Panc1 (cell line): Measurements from ENCODE around the gene VPS11. TPM values are rescaled to one million over a fixed set of nuclear protein-coding genes. Genes with fewer than 3 reads are reported as not detected.

Experiments
- ATAC-seq: fragments of 200-7000 bp; cut with Tn5 transposase; 2 replicates; pipeline ENCODE4 v1.9.1; 2020; ENCODE audit warnings: mild to moderate bottlenecking, moderate library complexity
- BruUV-seq: library from RNA; stranded (reverse); fragments of 400-500 nt; replicated peaks from 2 replicates; lab custom pipeline; 2021; lab: Mats Ljungman, UMichigan
- CTCF ChIA-PET: fragments of 300-600 bp; sonication (Branson Sonifier 250); formaldehyde crosslinking; loops from one replicate; lab custom pipeline; 2022; ENCODE audit warnings: antibody characterized with exemption; lab: Charles Lee
- POLR2A ChIA-PET: fragments of 300-600 bp; sonication (Branson Sonifier 250); formaldehyde crosslinking; loops from one replicate; lab custom pipeline; 2022; ENCODE audit warnings: antibody characterized with exemption; lab: Charles Lee
- DNase-seq: peaks from one replicate; pipeline ENCODE4 v3.0.0-alpha.2; 2010; ENCODE audit warnings: low read depth, low spot score
- H3K27ac ChIP-seq: 2 replicates; pipeline ENCODE4 v1.5.1; 2011; ENCODE audit warnings: mild to moderate bottlenecking, low read length, inconsistent platforms
- H3K27me3 ChIP-seq: fragments of 200-500 bp; sonication (Bioruptor generic); 2 replicates; pipeline ENCODE4 v1.6.0; 2014; ENCODE audit warnings: low read length, inconsistent platforms; ENCODE audit not compliant: control insufficient read depth, insufficient read depth
- H3K36me3 ChIP-seq: fragments of 200-500 bp; sonication (Bioruptor generic); 2 replicates; pipeline ENCODE4 v1.5.1; 2014; ENCODE audit warnings: inconsistent platforms, mild to moderate bottlenecking, low read length, moderate library complexity; ENCODE audit not compliant: control insufficient read depth, insufficient read depth
- H3K4me1 ChIP-seq: 2 replicates; pipeline ENCODE4 v1.5.1; 2011; ENCODE audit warnings: inconsistent platforms, mild to moderate bottlenecking, low read length, moderate library complexity; ENCODE audit not compliant: control insufficient read depth, insufficient read depth
- H3K4me3 ChIP-seq, 2 experiments: 2 replicates each; pipeline ENCODE4 v1.5.1; 2011 to 2012; ENCODE audit warnings: low read depth in 2 of 2, low read length in 2 of 2, mild to moderate bottlenecking in 2 of 2, inconsistent platforms in 1 of 2, moderate library complexity in 1 of 2
- H3K9me3 ChIP-seq: fragments of 200-500 bp; sonication (Bioruptor generic); 2 replicates; pipeline ENCODE4 v1.5.1; 2014; ENCODE audit warnings: low read depth, mild to moderate bottlenecking, inconsistent platforms, low read length, moderate library complexity; ENCODE audit not compliant: control insufficient read depth, insufficient read depth
- POLR2AphosphoS5 ChIP-seq: IDR thresholded peaks from 2 replicates; pipeline ENCODE4 v1.6.1; 2012; ENCODE audit warnings: mild to moderate bottlenecking, low read depth, low read length, moderate library complexity
- REST ChIP-seq, 2 experiments: IDR thresholded peaks; 2 replicates each; pipeline ENCODE4 v1.6.1; 2011 to 2012; ENCODE audit warnings: low read depth in 2 of 2, control low read depth in 1 of 2, low read length in 1 of 2, mild to moderate bottlenecking in 1 of 2, moderate library complexity in 1 of 2; ENCODE audit not compliant: insufficient read depth in 1 of 2
- SIN3A ChIP-seq: IDR thresholded peaks from 2 replicates; pipeline ENCODE4 v1.6.1; 2012; ENCODE audit warnings: low read depth, mild to moderate bottlenecking, low read length, moderate library complexity, borderline replicate concordance; ENCODE audit not compliant: insufficient read depth
- TCF7L2 ChIP-seq: IDR thresholded peaks from 2 replicates; pipeline ENCODE4 v1.6.1; 2011; ENCODE audit warnings: mild to moderate bottlenecking, low read depth, low read length, inconsistent platforms
- in situ Hi-C: cut with HindIII; loops from 2 replicates; pipeline ENCODE4 v1.10.0; 2016; ENCODE audit warnings: low sequenced_read_pairs, low pct_unique_long_range_greater_than_20kb
- intact Hi-C: fragments of 100-400 bp; cut with micrococcal nuclease; formaldehyde crosslinking; loops from one replicate; pipeline ENCODE4 v1.10.0; 2022; ENCODE audit not compliant: unreplicated experiment
- microRNA-seq: library from miRNA; unstranded; fragments of <30 nt; microRNA quantifications from one replicate; pipeline ENCODE4 v1.1.0, GENCODE V29; 2020; ENCODE audit not compliant: unreplicated experiment
- total RNA-seq: library from RNA; stranded (reverse); gene quantifications from one replicate; pipeline ENCODE4 v1.2.1, GENCODE V29; 2021; ENCODE audit not compliant: unreplicated experiment
- TF ChIP-seq, protein P1 (sequence below): fragments of 450-650 bp; IDR thresholded peaks from 2 replicates; pipeline ENCODE4 v1.5.1; 2017; ENCODE audit warnings: mild to moderate bottlenecking

VPS11 gene
- total RNA-seq, 1 experiment from 2014 or later = 28.2 TPM

- ChIA-PET POLR2A (interaction anchor here (0.6 kb wide), 1 partner anchor 95 kb away, joined by 5 read pairs; no protein-coding TSS in a partner anchor), CTCF (interaction anchor here (0.7 kb wide), 1 partner anchor 26 kb away, joined by 7 read pairs; no protein-coding TSS in a partner anchor)
- BruUV-seq = no TSS peak
- Histone ChIP-seq H3K27ac (no peak overlapping the region), H3K27me3 (no peaks in the 10 kb centered on the region), H3K9me3 (no peaks in the 10 kb centered on the region), H3K4me3 (no peak overlapping the region), H3K36me3 (peaks cover 9% of the 10 kb centered on the region), H3K4me1 (peaks cover 6% of the 10 kb centered on the region)
- no peak for TF ChIP-seq POLR2AphosphoS5
- TF ChIP-seq REST (IDR thresholded peaks at IDR 0.05; ENCODE audit: insufficient read depth in 1 of 2, low read depth in 2 of 2, low read length in 1 of 2) = no peak
- TF ChIP-seq SIN3A = no peak
- no peak for TF ChIP-seq TCF7L2
- TF ChIP-seq, protein P1, sequence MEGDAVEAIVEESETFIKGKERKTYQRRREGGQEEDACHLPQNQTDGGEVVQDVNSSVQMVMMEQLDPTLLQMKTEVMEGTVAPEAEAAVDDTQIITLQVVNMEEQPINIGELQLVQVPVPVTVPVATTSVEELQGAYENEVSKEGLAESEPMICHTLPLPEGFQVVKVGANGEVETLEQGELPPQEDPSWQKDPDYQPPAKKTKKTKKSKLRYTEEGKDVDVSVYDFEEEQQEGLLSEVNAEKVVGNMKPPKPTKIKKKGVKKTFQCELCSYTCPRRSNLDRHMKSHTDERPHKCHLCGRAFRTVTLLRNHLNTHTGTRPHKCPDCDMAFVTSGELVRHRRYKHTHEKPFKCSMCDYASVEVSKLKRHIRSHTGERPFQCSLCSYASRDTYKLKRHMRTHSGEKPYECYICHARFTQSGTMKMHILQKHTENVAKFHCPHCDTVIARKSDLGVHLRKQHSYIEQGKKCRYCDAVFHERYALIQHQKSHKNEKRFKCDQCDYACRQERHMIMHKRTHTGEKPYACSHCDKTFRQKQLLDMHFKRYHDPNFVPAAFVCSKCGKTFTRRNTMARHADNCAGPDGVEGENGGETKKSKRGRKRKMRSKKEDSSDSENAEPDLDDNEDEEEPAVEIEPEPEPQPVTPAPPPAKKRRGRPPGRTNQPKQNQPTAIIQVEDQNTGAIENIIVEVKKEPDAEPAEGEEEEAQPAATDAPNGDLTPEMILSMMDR = no peak
- intact Hi-C loops (no loop called here), in situ Hi-C loops (no loop called here)
- DNase-seq (no peak), ATAC-seq (no peak)
Measured at GRCh38 chr11:119125821-119126220, 58.2 kb downstream of the VPS11 start.

GRCh38 chr11:119126675-119127268 lies 59.2 kb downstream of the VPS11 start:
- no TSS peak for BruUV-seq
- DNase-seq = no peak
- Histone ChIP-seq H3K36me3 (peaks cover 7% of the 10 kb centered on the region), H3K27me3 (no peaks in the 10 kb centered on the region), H3K9me3 (no peaks in the 10 kb centered on the region), H3K4me1 (peaks cover 6% of the 10 kb centered on the region), H3K4me3 (no peak overlapping the region), H3K27ac (no peak overlapping the region)
- POLR2A ChIA-PET = no interaction called here
- in situ Hi-C loops = no loop called here
- TF ChIP-seq SIN3A (no peak), POLR2AphosphoS5 (0 out of 2 replicates have a peak, but pooled peaks have one; percentile 9), TCF7L2 (no peak)
- intact Hi-C loops = no loop called here
- ATAC-seq = no peak
- CTCF ChIA-PET = interaction anchor here (0.6 kb wide), 1 partner anchor 25 kb away, joined by 3 read pairs; the partner anchor contains the start of gene DPAGT1

- ChIA-PET CTCF (interaction anchor here (0.6 kb wide), 1 partner anchor 9 kb away, joined by 3 read pairs; the partner anchor contains the start of gene HINFP), POLR2A (no interaction called here)
- no peaks in the 10 kb centered on the region for H3K4me1 ChIP-seq
- no peak for TF ChIP-seq TCF7L2
- no peak overlapping the region for H3K27ac ChIP-seq
- no peak for DNase-seq
- intact Hi-C loops (no loop called here), in situ Hi-C loops (no loop called here)
- no peak overlapping the region for H3K4me3 ChIP-seq
- H3K9me3 ChIP-seq = no peaks in the 10 kb centered on the region
- no peak for ATAC-seq
- H3K36me3 ChIP-seq = peaks cover 10% of the 10 kb centered on the region
- BruUV-seq = no TSS peak
- H3K27me3 ChIP-seq = no peaks in the 10 kb centered on the region
Measured at GRCh38 chr11:119130662-119131061, 63.0 kb downstream of the VPS11 start.

Small RNA genes lying within 50 kb of the gene (microRNA-seq; reads per million reads assigned to microRNA genes)
- not detected for gene MIR3656

Other genes starting within 250 kb of the VPS11 start
- gene CXCR5, start 183.9 kb upstream of the VPS11 start, total RNA-seq = not detected
- gene BCL9L, start 141.9 kb upstream of the VPS11 start, total RNA-seq = 234 TPM
- gene UPK2, start 111.5 kb upstream of the VPS11 start, total RNA-seq = 0.92 TPM
- gene FOXR1, start 96.1 kb upstream of the VPS11 start, total RNA-seq = not detected
- 45.4 TPM for gene CENATAC, start 69.7 kb upstream of the VPS11 start, total RNA-seq
- gene RPS25, start 49.5 kb upstream of the VPS11 start, total RNA-seq = 1,083 TPM
- gene TRAPPC4, start 49.1 kb upstream of the VPS11 start, total RNA-seq = 78.9 TPM
- 33.2 TPM for gene SLC37A4, start 36.9 kb upstream of the VPS11 start, total RNA-seq
- gene HYOU1, start 10.6 kb upstream of the VPS11 start, total RNA-seq = 268 TPM
- gene HMBS, start 17.1 kb downstream of the VPS11 start, total RNA-seq = 61.6 TPM
- gene DPAGT1, start 34.0 kb downstream of the VPS11 start, total RNA-seq = 72.1 TPM
- 10.1 TPM for gene C2CD2L, start 39.5 kb downstream of the VPS11 start, total RNA-seq
- 52.7 TPM for gene HINFP, start 53.8 kb downstream of the VPS11 start, total RNA-seq
- 0.39 TPM for gene ABCG4, start 81.2 kb downstream of the VPS11 start, total RNA-seq
- 25.2 TPM for gene NLRX1, start 100.9 kb downstream of the VPS11 start, total RNA-seq
- 0.23 TPM for gene NHERF4, start 117.7 kb downstream of the VPS11 start, total RNA-seq
- 69.9 TPM for gene CBL, start 138.5 kb downstream of the VPS11 start, total RNA-seq
- 27.2 TPM for gene MCAM, start 249.3 kb downstream of the VPS11 start, total RNA-seq